HG02642 (cell line): ENCODE measurements around the gene OXNAD1.

Source experiments
- ATAC-seq: cut with Tn5 transposase; IDR thresholded peaks from one replicate; pipeline ENCODE4 v1.9.1; 2021; ENCODE audit warnings: mild to moderate bottlenecking; ENCODE audit not compliant: unreplicated experiment, poor library complexity

The OXNAD1 gene

DNA sequence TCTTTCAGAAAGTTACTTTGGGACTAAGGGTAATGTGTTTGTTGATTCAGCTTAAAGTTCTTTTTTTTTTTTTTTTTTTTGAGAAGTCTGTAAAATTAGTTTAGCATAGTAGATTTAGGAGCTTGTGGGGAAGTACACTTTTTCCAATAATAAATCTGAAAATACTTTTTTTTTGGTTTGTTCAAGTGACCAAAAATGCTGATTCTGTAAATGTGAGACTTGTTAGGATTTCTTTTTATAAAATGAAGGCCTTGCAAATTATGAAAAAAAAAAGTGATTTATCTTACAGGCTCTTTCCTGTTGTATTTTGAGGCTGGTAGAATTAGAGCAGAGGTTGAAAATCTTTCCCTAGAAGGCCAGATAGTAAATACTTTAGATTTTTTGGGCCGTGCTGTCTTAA lies 7.6 kb downstream of the OXNAD1 start:
- ATAC-seq = no peak

DNA sequence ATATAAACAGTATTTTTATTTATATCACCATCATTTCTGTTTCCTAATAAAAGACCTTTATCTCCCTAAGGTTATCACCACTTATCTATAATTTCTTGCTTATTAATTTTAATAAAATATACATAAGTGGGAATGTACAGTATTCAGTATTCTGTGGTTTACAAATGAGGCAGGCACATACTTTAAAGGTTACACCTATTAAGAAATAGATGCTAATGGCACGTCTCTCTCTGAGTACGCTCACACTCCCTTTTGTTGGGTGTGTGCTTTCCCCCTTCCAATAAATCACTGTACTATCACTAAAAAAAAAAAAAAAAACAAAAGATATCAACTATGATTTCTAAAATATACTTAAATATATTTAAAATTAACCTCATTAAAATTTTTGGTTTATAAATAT lies 8.9 kb downstream of the OXNAD1 start:
- ATAC-seq = no peak

DNA sequence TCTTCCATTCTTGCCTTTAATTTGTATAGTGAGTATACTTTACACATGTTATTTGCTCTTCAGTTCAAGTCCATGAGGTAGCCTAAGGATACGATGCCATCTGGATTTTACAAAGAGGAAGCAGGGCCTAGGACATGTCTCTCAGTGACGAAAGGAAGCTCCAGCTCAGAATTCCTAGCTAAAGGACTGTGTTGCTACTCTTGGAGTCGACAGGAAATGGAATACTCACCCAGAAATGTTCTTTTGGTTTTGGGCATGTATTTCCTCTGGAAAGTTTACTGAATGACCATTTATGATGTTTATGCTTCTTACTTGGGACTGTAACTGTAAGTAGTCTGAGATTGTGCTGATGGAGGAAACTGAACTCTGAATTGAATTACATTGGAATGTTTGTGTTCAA lies 12.5 kb downstream of the OXNAD1 start:
- ATAC-seq = no peak

DNA sequence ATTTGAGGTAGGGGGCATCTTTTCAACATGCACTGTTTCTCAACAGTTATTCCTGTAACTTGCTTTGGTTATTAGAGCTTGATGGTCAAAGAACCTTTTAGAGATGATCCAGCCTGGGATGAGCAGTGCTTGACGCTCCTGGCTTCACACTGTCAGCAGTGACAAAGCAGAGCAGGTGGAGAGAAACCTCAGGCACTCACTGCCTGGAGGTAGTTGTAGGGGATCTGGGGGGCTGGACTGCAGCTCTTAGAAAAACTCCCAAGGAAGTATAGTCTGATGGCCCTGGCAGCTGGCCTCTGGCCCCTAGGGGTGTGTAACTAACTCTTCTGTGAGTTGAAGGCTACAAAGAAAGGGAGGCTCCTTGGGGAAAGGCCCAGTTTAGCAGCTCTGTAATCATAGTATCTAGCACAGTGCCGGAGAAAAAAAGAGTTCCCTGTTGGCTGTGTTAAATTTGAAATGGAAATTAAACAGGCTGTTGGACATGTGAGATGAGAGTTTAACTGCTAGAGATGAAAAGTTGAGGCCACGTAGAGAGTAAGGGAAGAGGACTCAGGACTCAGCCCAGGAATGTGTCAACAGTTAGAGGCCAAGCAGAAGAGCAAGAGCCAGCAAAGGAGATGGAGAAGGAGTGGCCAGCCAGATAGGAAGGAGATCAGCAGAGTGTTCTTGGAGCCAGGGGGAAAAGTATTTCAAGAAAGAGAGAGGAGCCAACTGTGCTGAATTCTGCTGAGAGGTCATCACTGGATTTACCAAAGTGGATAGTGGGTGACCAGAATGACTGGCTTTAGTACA lies 14.2 kb downstream of the OXNAD1 start:
- ATAC-seq = no peak

DNA sequence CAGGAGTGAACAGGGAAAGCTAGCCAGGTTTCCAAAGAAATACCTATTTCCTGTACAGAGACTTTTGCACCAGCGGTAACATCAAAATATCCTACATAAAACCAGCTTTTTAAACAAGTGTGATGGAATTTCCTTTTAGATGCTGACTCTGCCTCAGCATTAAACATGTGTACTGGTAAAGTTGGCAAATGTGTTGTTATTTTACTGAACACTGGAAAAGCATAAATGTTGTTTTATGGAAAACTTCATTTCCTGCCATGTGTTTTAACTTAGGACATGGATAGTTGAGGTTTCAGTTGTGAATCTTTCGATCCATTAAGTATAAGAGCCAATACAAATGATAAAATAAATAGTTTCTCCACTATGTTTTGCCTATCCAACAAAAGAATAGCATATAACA lies 15.7 kb downstream of the OXNAD1 start:
- no peak for ATAC-seq

DNA sequence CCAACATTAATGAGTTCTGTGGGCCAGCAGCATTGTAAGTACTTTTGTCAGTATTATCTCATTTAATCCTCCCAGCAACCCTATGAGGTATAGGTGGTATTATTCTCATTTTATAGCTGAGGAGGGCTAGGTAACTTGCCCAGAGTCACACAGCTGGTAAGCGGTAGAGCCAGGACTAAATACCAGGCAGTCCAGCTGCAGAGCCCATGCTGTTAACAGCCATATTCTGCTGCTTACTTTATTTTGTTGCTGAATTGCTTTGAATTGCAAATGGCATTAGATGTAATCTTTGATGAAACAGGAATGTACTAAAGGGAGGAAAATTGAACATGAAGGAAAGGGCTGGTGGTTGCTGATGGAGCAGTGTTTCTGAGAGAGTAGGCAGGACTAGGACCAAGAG lies 19.6 kb downstream of the OXNAD1 start:
- no peak for ATAC-seq

DNA sequence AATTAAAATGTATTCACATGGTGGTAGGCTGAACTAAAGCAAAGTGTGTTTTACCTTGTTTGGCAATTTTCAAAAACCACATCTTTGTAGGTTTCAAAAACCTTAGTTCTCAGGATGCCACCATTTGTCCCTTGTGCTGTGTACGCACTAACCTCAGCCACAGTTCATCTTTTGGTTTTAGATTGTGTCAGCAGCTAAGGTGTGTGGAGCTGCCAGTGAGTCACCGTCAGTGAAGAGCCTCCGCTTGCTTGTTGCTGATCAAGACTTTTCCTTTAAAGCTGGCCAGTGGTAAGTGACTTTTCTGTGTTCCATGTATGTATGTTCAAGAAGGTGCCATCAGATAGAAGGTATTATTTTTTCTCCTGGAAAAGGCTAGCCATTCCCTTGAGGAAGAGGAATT lies 21.1 kb downstream of the OXNAD1 start:
- peak; percentile 82 for ATAC-seq

DNA sequence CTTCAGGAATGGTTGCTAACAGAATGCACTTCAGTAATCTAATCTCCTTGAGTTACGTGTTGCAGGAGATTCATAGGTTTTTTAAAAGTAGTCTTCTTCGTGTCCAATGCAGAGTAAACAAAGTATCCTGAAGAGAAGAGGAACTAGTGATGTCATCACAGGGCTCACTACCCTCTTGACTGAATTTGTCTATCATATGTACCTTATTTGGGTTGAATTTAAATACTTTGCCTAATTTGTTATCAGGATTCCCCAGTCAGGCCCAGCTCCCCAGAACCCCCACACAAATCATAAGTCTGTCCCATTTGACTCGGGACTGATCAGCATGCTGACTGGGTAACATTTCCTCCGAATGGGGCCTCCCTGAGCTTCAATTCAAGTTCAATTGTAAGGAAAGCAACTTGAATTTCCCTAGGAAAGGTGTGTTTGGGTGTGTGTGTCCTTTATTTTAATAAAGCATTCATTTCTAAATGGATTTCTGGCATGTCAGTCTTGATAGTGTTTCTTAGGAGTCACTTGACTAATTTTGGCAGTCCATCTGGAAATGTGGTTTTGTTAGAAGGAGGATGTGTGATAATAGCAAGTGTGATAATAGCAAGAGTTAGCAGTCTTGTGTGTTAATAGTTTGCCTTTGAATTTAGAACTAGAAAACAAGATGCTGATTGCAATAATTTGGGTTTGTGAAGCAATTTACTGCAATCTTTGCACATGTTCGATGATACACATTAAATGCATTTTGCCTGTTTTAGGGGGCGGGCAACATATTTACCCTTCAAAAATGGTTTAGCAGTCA lies 21.9 kb downstream of the OXNAD1 start:
- peak; percentile 18 for ATAC-seq

DNA sequence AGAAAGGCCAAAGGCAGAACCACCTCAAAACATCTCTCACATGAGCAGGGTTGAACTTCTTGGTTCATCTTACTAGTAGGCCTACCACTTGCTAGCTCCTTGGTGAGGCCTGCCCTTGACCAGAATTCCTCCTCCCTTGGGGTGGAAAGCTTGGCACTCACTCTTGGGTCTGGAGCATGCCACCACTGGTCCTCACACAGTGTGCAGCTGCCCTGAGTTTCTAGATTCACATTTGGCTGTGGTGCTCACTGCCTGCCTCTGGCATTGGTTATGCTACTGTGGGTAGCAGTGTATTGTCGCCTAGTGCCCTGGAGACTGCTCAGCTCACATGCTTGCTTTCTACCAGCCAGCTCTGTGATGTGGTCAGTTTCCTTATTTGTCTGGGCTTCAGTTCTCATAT lies 23.7 kb downstream of the OXNAD1 start:
- no peak for ATAC-seq

DNA sequence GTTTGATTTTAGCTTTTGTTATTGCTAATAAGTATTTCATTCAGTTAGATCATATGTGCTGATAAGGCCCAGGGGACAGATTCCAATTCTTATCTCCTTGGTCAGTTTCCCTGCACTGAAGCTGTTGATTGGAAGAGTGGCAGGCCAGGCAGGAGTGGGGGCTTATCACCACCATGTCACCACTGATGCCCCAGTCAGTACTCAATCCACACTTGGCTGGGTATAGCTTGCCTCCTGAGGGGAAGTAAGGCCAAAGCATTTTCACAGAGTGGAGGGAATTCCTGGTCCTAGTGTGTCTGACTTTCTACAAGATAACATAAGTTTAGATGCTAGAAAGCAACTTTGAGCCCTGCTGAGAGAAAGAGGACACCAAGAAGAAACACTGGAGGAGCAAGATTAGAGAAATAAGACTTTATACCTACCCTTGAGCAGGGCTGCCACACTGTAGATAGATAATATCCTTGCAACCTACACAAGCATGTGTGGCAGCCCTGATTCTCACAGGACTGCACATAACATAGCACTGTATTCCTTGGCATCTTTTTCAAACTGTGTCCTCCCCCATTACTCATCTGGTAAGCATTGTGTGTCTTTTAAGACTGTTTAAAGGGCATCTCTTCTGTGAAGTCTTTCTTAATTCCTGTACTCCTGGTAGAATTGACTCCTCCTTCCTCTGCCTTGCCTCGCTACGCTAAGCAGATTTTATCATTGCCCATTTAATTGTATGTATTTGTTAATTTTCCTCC lies 24.3 kb downstream of the OXNAD1 start:
- ATAC-seq = no peak

DNA sequence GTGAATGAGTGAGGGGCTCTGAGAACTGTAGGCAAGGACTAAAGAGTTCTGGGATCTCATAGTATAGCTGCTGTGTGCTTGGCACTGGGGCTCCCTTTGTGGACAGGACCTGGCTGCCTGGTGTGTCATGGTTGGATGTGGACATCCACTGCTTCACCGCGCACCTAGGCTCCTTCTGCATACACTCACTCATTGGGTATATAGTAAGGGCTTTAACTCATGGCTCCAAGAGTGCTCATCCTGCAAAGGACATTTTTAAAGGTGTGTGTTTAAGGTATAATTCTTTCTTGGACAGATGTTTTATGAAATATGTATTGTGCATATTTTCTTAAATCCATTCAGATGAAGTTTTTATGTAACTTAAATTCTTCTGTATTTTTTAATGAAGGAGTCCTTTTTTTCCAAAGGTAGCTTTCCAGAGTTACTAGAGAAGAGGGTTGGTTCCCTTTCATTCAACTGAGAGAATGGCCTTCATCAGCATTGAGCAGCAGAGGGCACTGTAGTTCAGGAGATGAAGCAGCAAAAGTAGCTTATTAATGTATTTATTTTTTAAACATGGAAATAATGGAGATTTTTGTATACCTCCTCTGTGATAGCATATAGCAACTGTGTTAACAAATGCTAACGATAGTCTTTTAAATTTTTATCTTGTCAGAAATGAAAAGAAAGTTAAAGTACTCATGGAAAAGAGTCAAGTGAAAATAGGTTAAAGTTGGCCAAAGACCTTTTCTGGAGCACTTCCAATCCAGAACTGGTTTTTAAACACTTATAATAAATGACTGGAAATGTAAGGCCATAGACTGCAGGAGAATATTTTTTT lies 25.2 kb downstream of the OXNAD1 start:
- no peak for ATAC-seq

DNA sequence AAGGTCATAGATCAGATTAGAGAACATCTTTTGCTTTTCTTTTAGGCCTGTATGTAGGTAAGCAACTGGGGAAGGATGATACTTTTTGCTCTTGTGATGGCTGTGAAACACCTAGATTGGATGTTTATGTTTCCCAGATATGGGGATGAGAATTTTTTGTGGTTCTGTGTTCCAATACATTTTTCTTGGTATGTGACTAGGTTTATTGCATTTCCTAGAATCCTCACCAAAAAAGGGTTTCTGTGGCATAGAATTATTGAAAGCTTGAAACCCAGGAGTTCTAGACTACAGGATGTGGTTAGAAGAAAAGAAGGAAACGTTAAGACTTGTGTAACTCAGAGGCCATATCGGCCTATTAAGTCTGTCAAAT lies 25.8 kb downstream of the OXNAD1 start:
- ATAC-seq = no peak

DNA sequence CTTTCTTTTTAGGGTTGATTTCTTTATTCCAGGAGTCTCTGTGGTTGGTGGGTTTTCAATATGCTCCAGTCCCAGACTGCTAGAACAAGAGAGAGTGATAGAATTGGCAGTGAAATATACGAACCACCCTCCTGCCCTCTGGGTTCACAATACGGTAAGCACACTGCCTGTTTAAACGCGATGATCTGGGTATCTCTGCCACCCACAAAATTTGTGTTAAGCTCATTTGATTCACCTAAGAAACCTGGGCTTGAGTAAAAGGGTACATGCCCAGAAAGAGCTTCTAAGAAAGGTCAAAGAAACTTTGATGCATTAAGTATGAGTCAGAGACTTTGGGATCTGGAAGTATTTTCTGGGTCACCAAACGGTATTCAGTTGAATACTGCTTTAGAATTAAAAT lies 29.8 kb downstream of the OXNAD1 start:
- no peak for ATAC-seq

DNA sequence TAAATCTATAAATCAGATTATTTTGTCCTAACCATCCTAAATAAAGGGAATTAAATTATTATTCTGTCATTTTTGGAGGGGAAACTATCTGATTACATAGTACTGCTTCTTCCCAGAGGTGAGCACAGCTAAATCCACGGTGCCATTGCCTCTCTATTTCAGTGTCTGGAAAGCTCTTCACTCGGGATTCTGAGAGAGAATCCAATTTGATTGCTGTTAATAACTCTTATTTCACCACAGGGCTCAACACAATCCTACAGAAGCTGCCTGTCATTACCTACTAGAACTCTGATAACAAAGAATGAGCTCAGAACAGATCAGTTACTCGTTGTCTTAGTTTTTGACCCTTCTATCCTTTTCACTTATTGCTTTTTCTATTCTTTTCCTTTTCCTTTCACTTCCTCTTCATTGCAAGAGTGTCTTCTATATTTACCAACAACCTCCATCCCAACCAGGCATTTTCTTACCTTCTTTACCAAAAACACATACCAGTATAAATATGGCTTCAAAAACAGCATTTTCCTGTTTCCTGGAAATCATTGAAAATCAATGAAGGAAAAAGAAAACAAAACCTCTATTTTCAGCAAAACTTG lies 30.4 kb downstream of the OXNAD1 start:
- ATAC-seq = no peak

DNA sequence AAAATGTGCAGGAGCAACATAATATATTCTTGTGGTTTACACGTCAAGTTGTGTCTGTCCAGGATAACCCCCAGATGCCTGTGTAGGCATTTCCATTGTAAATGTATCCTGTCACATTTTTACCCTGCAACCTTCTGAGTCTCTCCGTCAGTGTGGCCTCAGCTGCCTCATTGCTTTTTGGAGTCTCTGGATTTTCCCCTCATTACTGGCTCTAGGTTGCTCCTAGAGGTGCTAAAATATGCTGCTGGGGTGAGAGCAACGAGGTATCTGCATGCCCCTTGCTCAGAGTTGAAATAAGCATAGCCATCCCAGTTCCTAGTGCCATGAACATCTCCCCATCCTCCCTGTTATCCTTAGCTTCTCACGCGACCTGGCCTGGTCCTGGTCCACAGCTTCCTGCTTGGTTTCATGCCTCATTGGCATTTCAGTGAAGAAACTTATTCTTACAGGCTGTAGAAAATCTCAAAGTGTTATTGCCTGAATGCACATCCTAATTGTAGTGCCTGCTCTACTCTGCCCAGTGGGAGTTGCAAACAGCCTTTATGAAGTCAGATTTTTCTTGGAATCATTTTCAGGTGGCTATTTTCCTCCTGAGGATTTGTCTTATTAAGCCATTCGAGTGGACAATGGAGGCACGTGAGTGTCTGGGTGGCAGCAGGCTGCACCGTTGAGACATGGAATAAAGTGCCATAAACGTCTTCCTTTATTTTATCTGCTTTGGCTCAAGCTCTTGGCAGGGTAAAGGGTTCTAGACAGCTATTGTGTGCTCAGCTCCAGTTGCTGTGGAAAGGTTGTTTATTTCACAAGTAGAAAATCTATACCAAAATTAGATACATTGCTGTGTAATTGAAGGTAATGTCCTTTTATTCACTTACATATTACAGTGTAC lies 33.2 kb downstream of the OXNAD1 start:
- ATAC-seq = no peak

DNA sequence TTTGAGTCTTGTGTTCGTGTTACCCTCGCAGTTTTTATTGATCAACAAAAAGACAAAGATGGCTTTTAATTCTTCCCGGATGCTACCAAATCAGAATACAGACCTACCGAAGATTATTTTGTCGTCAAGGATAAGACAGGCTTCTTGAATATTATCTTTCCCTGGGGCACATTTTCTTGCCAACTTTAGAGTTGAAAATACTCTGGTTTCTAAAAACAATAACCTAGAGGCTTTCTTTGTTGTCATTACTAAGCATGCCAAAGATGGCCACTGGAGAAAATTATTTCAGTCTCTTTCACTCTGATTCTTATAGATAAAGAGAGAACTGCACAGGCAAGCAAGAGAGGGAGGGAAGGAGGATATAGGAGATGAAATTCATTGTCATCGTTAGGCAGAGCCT lies 33.9 kb downstream of the OXNAD1 start:
- ATAC-seq = no peak

DNA sequence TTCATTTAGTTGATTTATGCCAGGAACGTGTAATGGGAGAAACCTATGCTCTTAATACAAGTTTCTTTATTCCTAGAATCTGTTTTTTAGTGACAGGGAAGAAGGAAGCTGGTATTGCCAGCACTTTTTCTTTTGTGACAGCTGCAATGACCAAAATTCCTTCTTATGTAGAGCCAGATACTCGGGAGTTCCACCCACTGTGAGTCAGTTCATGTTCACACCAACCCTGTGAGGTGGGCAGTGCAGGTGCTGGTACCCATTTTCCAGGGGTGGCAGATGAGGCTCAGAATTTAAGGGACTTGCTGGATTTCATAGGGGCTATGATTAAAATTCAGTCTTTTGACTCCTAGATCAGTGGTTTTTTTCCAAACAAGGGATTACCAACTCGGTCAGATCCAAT lies 34.7 kb downstream of the OXNAD1 start:
- no peak for ATAC-seq

DNA sequence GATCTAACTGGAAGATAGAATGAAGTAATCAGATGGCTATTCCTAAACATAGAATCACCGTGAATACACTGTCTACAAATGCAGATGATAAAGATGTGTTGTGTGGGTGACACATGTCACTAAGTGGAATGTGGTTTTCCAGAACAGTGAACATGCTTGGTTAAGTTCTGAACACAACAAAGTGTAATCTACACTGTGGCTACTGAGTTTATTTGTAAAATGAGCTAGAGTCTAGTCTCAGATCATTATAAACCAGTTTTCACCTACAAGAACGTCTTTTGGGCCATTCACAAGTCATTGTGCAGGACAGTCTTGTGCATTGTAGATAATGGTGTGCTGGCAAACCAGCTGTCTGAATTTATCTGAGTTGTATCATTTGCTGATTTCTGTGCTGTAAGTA lies 35.3 kb downstream of the OXNAD1 start:
- no peak for ATAC-seq

DNA sequence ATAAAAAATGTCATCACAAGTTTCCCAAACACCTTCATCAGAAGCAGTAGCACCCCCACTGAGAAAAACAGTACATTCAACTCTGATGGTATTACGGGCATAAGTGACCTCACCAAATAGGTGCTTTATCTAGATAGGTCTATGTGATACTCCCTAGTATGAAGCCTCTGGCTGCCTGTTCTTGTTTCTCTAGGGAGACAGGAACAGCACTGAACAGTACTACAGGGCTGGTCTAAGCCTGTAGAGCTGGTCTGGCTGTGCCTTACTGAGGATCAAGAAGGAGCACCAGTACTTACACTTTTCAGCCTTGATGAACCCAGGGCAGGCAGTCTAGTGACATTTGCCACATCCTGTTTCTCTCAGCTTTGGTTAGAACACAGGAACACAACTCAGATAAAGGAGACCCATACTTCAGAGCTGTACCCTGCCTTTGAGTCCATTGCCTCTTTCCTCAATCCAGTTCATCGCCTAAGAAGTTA lies 35.9 kb downstream of the OXNAD1 start:
- no peak for ATAC-seq
